ENCODE measurements around the gene MUC5B.

Gene MUC5B

DNA sequence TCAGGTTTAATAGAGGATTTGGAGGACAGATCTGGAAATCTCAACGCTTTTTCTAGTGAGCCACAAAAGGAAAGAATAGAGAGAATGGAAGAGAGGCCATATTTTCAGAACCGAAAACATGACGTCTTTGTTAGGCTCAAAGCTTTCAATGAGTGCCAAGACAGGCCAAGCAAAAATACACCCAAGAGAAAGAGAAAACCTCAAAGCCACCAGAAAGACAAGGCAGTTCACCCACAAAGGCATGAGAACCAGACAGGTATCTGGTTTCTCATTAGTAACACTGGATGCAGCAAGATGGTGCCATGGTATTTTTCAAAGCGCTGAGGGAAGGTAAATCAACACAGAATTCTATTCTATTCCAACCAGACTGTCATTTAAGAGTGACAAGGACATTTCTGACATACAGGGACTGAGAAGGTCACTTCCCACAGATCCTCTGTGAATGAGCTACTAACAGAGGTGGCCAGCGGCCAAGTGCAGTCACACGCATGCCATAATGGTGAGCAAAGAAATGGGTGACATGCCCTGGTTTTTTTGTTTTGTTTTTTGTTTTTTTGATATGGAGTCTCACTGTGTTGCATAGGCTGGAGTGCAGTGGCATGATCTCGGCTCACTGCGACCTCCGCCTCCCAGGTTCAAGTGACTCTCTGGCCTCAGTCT lies 44.7 kb downstream of the MUC5B start:
- no peak for DNase-seq (ENCODE audit: low read depth)
- no peak overlapping the region for H3K4me3 ChIP-seq (ENCODE audit: control insufficient read depth, low read depth, low read length)
- TF ChIP-seq, protein P1, sequence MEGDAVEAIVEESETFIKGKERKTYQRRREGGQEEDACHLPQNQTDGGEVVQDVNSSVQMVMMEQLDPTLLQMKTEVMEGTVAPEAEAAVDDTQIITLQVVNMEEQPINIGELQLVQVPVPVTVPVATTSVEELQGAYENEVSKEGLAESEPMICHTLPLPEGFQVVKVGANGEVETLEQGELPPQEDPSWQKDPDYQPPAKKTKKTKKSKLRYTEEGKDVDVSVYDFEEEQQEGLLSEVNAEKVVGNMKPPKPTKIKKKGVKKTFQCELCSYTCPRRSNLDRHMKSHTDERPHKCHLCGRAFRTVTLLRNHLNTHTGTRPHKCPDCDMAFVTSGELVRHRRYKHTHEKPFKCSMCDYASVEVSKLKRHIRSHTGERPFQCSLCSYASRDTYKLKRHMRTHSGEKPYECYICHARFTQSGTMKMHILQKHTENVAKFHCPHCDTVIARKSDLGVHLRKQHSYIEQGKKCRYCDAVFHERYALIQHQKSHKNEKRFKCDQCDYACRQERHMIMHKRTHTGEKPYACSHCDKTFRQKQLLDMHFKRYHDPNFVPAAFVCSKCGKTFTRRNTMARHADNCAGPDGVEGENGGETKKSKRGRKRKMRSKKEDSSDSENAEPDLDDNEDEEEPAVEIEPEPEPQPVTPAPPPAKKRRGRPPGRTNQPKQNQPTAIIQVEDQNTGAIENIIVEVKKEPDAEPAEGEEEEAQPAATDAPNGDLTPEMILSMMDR (IDR thresholded peaks at IDR 0.05; ENCODE audit: control insufficient read depth, insufficient read depth, low read depth, low read length, missing control alignments): no peak

DNA sequence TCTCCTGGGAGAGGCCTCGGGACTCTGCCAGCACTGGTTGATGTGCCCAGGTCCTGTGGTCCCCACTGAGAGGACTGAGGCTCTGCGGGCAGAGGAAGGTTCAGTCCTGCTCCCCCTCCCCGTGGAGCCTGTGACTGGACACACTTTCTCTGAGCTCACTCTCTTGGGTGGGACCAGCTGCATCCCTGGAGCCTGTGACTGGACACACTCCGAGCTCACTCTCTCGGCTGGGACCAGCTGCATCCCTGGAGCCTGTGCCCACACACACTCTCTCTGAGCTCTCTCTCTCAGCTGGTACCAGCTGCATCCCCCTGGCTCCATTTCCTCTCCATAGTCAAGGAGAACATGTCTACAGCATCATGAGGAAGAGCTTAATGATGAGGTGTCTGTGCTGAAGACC lies 47.1 kb downstream of the MUC5B start:
- no peak overlapping the region for H3K4me3 ChIP-seq (ENCODE audit: control insufficient read depth, low read depth, low read length)
- DNase-seq (ENCODE audit: low read depth): no peak
- TF ChIP-seq, protein P1 (IDR thresholded peaks at IDR 0.05; ENCODE audit: control insufficient read depth, insufficient read depth, low read depth, low read length, missing control alignments): no peak

DNA sequence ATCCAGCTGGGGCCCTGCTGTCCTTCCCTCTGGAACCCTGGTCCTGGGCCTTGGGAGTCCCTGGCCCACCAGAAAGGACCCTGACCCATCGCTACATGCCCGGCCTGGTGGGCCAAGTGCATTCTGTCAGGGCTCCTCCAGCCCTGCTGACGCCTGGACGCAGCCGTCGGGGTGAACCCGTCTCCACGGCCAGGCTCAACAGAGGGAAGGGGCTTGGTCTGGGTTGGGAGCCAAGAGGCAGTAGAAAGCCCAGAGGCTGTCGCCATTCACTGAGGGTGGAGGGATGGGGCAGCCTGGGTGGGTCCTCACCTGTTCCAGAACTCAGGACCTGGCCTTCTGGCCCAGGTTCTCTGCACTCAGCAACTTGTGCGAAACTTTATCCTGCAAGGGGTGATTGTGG lies 47.6 kb downstream of the MUC5B start:
- DNase-seq (ENCODE audit: low read depth): no peak
- TF ChIP-seq, protein P1 (IDR thresholded peaks at IDR 0.05; ENCODE audit: control insufficient read depth, insufficient read depth, low read depth, low read length, missing control alignments): no peak

DNA sequence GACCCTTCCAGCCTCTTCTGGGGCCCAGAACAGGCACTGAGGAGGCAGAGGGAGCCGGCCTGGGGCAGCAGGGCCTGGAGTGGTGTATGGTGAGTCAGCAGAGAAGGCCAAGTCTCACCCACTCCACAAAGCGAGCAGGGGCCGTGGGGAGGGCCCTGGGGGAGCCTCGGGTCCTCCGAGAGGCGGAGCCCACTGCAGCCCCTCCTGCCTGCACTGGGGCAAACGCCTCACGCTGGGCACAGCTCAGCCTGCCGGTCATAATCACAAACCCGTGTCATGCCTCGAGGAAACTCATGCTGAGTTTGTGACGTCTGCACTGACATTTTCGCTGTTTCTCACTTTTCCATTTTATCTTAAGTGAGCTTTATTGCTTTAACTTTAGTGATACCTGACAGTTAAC lies 48.1 kb downstream of the MUC5B start:
- TF ChIP-seq, protein P1 (IDR thresholded peaks at IDR 0.05; ENCODE audit: control insufficient read depth, insufficient read depth, low read depth, low read length, missing control alignments): no peak
- DNase-seq (ENCODE audit: low read depth): no peak
- no peak overlapping the region for H3K4me3 ChIP-seq (ENCODE audit: control insufficient read depth, low read depth, low read length)

More for the DNA sequence above, 47.6 kb downstream of the MUC5B start:
- H3K4me3 ChIP-seq (ENCODE audit: control insufficient read depth, low read depth, low read length): no peak overlapping the region

DNA sequence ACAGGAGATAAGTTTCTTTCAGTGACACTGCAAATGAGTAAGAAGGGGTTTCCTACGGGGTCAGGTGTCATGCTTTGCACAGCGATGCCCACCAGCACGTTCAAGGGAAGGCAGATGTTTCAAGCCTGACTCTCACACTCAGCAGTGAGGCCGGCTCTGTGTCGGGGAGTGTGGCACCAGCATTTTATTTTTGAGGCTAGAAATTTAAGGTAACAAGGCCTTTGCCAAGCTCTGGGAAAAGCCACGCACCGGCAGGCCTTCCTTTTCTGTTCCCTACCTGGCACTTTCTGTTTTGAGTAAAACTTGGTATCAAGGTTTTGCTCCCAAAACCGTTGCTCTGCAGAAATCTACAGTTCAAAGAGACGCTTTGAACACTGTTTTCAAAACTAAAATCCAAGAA lies 48.5 kb downstream of the MUC5B start:
- TF ChIP-seq, protein P1 (IDR thresholded peaks at IDR 0.05; ENCODE audit: control insufficient read depth, insufficient read depth, low read depth, low read length, missing control alignments): no peak
- no peak for DNase-seq (ENCODE audit: low read depth)

DNA sequence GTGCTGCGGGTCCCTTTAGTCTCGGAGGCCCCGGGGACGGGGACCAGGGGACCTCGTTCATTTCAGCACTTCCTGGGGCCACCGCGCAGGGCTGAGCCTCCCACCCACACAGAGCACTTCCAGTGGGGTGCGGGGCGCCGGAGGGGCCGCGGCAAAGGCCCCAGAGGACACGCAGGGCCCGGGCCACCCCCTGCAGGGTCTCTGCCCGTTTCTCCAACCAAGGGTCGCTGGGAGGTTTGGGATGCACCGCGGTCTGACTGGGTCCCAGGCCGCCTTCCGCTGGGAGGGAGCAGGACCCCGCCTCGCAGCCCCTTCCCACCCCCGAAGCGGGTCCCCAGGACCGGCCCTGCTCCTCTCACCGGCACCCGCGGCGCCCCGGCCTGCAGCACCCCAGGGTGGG lies 49.1 kb downstream of the MUC5B start:
- TF ChIP-seq, protein P1 (IDR thresholded peaks at IDR 0.05; ENCODE audit: control insufficient read depth, insufficient read depth, low read depth, low read length, missing control alignments): no peak
- H3K4me3 ChIP-seq (ENCODE audit: control insufficient read depth, low read depth, low read length): no peak overlapping the region
- no peak for DNase-seq (ENCODE audit: low read depth)

More for the DNA sequence above, 48.5 kb downstream of the MUC5B start:
- H3K4me3 ChIP-seq (ENCODE audit: control insufficient read depth, low read depth, low read length): no peak overlapping the region

Measured in AG09309 (cell line).